DMS 273 (cell line): ENCODE measurements around the gene NSMCE1.

Experiments used
- DNase-seq: peaks from one replicate; lab custom pipeline; 2025; ENCODE audit not compliant: unreplicated experiment; lab: John Stamatoyannopoulos, UW

NSMCE1 gene

GRCh38 chr16:27268376-27269299 is at the start of gene NSMCE1:
TSS of gene NSMCE1 (minus strand) at chr16:27268772. CDS start at chr16:27257570, 11,202 bp downstream.
- DNase-seq, result peak; percentile 99

GRCh38 chr16:27317738-27318391 is 49.3 kb upstream of the NSMCE1 start:
- DNase-seq, result no peak

- no peak for DNase-seq
Measured at GRCh38 chr16:27317320-27317719, 48.7 kb upstream of the NSMCE1 start.

GRCh38 chr16:27316038-27316680 is 47.6 kb upstream of the NSMCE1 start:
- DNase-seq, result no peak

- DNase-seq, result no peak
Measured at GRCh38 chr16:27315333-27316037, 46.9 kb upstream of the NSMCE1 start.

GRCh38 chr16:27314986-27315332 is 46.4 kb upstream of the NSMCE1 start:
- DNase-seq, result no peak

- peak; percentile 54 for DNase-seq
Measured at GRCh38 chr16:27314161-27314723, 45.7 kb upstream of the NSMCE1 start.

- DNase-seq, result peak; percentile 65
Measured at GRCh38 chr16:27313422-27314160, 45.0 kb upstream of the NSMCE1 start, which contains the start of gene IL4R. TSS of gene IL4R (plus strand) at chr16:27313974. CDS start at chr16:27340204, 26,230 bp downstream.

- no peak for DNase-seq
Measured at GRCh38 chr16:27312580-27313421, 44.2 kb upstream of the NSMCE1 start.

- no peak for DNase-seq
Measured at GRCh38 chr16:27311897-27312303, 43.3 kb upstream of the NSMCE1 start.

- peak; percentile 75 for DNase-seq
Measured at GRCh38 chr16:27311448-27311830, 42.9 kb upstream of the NSMCE1 start.

GRCh38 chr16:27310576-27311447 is 42.2 kb upstream of the NSMCE1 start:
- DNase-seq, result no peak

- DNase-seq, result no peak
Measured at GRCh38 chr16:27308792-27309191, 40.2 kb upstream of the NSMCE1 start.

GRCh38 chr16:27305839-27306442 is 37.4 kb upstream of the NSMCE1 start:
- no peak for DNase-seq

- no peak for DNase-seq
Measured at GRCh38 chr16:27304881-27305745, 36.5 kb upstream of the NSMCE1 start.

GRCh38 chr16:27304102-27304501 is 35.5 kb upstream of the NSMCE1 start:
- DNase-seq, result no peak
